GM12878 (cell line): ENCODE results near the gene ATP1B2. TPM values are rescaled to one million over a fixed set of nuclear protein-coding genes. Genes with fewer than 3 reads are reported as not detected.

Experiments
- ATAC-seq: fragments of 200-7000 bp; cut with Tn5 transposase; 3 replicates; pipeline ENCODE4 v1.9.1; 2020; ENCODE audit warnings: mild to moderate bottlenecking, moderate library complexity
- BruUV-seq: library from RNA; stranded (reverse); fragments of 400-500 nt; replicated peaks from 2 replicates; lab custom pipeline; 2021; lab: Mats Ljungman, UMichigan
- CTCF ChIA-PET: fragments of 300-600 bp; sonication (Branson Sonifier 250); formaldehyde crosslinking; extraction: SDS; loops from one replicate; lab custom pipeline; 2021; ENCODE audit warnings: inconsistent platforms; lab: Yijun Ruan, JAX
- POLR2A ChIA-PET: fragments of 350-600 bp; formaldehyde crosslinking; extraction: SDS; loops from one replicate; lab custom pipeline; 2021; ENCODE audit warnings: inconsistent platforms; lab: Charles Lee
- RAD21 ChIA-PET: fragments of 300-600 bp; sonication (Branson Sonifier 250); formaldehyde crosslinking; loops from one replicate; lab custom pipeline; 2023; ENCODE audit warnings: antibody characterized with exemption; ENCODE audit not compliant: unreplicated experiment; lab: Charles Lee
- SMC1A ChIA-PET: fragments of 300-600 bp; sonication (Branson Sonifier 250); formaldehyde crosslinking; loops from one replicate; lab custom pipeline; 2023; ENCODE audit not compliant: unreplicated experiment, uncharacterized antibody; lab: Charles Lee
- DNase-seq: peaks from one replicate; pipeline ENCODE4 v3.0.0-alpha.2; 2011; ENCODE audit warnings: low read depth, low spot score
- FAIRE-seq: peaks from 3 replicates; lab custom pipeline; 2011; peaks lifted over from hg19 to GRCh38; lab: Jason Lieb, UNC
- H2AFZ ChIP-seq: 2 replicates; pipeline ENCODE4 v1.6.0; 2011; ENCODE audit warnings: low read depth, low read length, control low read depth; ENCODE audit not compliant: control insufficient read depth
- H3K27ac ChIP-seq: 2 replicates; pipeline ENCODE4 v1.5.1; 2011; ENCODE audit warnings: control low read depth; ENCODE audit not compliant: control insufficient read depth, insufficient read depth
- H3K27me3 ChIP-seq, 2 experiments: replicated peaks in 1 of 2; 2 replicates each; pipeline versions ENCODE4 v1.6.0 to v1.6.1; 2011; ENCODE audit warnings: low read length in 1 of 2; ENCODE audit not compliant: control insufficient read depth in 2 of 2, insufficient read depth in 2 of 2
- H3K36me3 ChIP-seq, 2 experiments: 2 replicates each; pipeline ENCODE4 v1.5.1; 2011; ENCODE audit warnings: low read length in 1 of 2; ENCODE audit not compliant: control insufficient read depth in 2 of 2, insufficient read depth in 2 of 2
- H3K4me1 ChIP-seq: 2 replicates; pipeline ENCODE4 v1.6.1; 2011; ENCODE audit warnings: mild to moderate bottlenecking, low read length, moderate library complexity, mixed read lengths; ENCODE audit not compliant: control insufficient read depth, insufficient read depth
- H3K4me2 ChIP-seq: 2 replicates; pipeline ENCODE4 v1.6.0; 2011; ENCODE audit warnings: control low read depth; ENCODE audit not compliant: control insufficient read depth, insufficient read depth
- H3K4me3 ChIP-seq: fragments of 200-600 bp; sonication (generic); 2 replicates; pipeline ENCODE4 v1.5.1; 2016
- H3K79me2 ChIP-seq: 2 replicates; pipeline ENCODE4 v1.6.0; 2011; ENCODE audit warnings: low read length; ENCODE audit not compliant: control insufficient read depth, insufficient read depth
- H3K9ac ChIP-seq: 2 replicates; pipeline ENCODE4 v1.8.0; 2011; ENCODE audit warnings: low read length, control low read depth, mixed read lengths; ENCODE audit not compliant: control insufficient read depth, insufficient read depth
- H3K9me3 ChIP-seq: replicated peaks from 3 replicates; pipeline ENCODE4 v1.5.1; 2011; ENCODE audit warnings: mild to moderate bottlenecking, low read length; ENCODE audit not compliant: control insufficient read depth, insufficient read depth
- H4K20me1 ChIP-seq: 2 replicates; pipeline ENCODE4 v1.6.0; 2011; ENCODE audit not compliant: control insufficient read depth, insufficient read depth
- ATF7 ChIP-seq: fragments of 450-650 bp; IDR thresholded peaks from 2 replicates; pipeline ENCODE4 v1.6.1; 2016; ENCODE audit warnings: low read depth, mild to moderate bottlenecking
- BCL3 ChIP-seq: IDR thresholded peaks from 2 replicates; pipeline ENCODE4 v1.6.1; 2011; ENCODE audit warnings: borderline replicate concordance, low read depth, mild to moderate bottlenecking, moderate library complexity, low read length; ENCODE audit not compliant: insufficient read depth, poor library complexity, severe bottlenecking
- IRF4 ChIP-seq: IDR thresholded peaks from 2 replicates; pipeline ENCODE4 v1.6.1; 2011; ENCODE audit warnings: low read depth, low read length
- KLF5 ChIP-seq: fragments of 450-650 bp; IDR thresholded peaks from 2 replicates; pipeline ENCODE4 v1.6.1; 2014; ENCODE audit warnings: mild to moderate bottlenecking; ENCODE audit not compliant: partially characterized antibody
- MEF2B ChIP-seq: fragments of 450-650 bp; IDR thresholded peaks from 2 replicates; pipeline ENCODE4 v1.6.1; 2018; ENCODE audit warnings: mild to moderate bottlenecking, moderate library complexity; ENCODE audit not compliant: partially characterized antibody, poor library complexity, severe bottlenecking
- MTA2 ChIP-seq: fragments of 450-650 bp; IDR thresholded peaks from 2 replicates; pipeline ENCODE4 v1.6.1; 2016; ENCODE audit warnings: low read depth, mild to moderate bottlenecking, moderate library complexity
- NR2F1 ChIP-seq: fragments of 450-650 bp; conservative IDR thresholded peaks from 2 replicates; pipeline ENCODE4 v1.6.1; 2017; ENCODE audit warnings: mild to moderate bottlenecking
- PKNOX1 ChIP-seq: fragments of 450-650 bp; IDR thresholded peaks from 2 replicates; pipeline ENCODE4 v1.6.1; 2016; ENCODE audit warnings: mild to moderate bottlenecking
- RFX5 ChIP-seq: IDR thresholded peaks from 2 replicates; pipeline ENCODE4 v1.6.1; 2011; ENCODE audit warnings: low read depth, low read length, improper control_type of control experiment
- SREBF2 ChIP-seq: IDR thresholded peaks from 2 replicates; pipeline ENCODE4 v1.6.1; 2012; ENCODE audit warnings: mild to moderate bottlenecking, low read length
- SUPT20H ChIP-seq: IDR thresholded peaks from 2 replicates; pipeline ENCODE4 v1.6.1; 2011; ENCODE audit warnings: low read depth, mild to moderate bottlenecking, low read length, moderate library complexity, borderline replicate concordance; ENCODE audit not compliant: control insufficient read depth
- SUZ12 ChIP-seq: fragments of 200-600 bp; sonication (generic); IDR thresholded peaks from one replicate; pipeline ENCODE4 v1.6.1; 2018; ENCODE audit warnings: antibody characterized with exemption, mild to moderate bottlenecking; ENCODE audit not compliant: unreplicated experiment
- TAF1 ChIP-seq: IDR thresholded peaks from 2 replicates; pipeline ENCODE4 v1.6.1; 2011; ENCODE audit warnings: mild to moderate bottlenecking, low read depth, low read length, borderline replicate concordance
- TCF12 ChIP-seq: IDR thresholded peaks from 2 replicates; pipeline ENCODE4 v1.6.1; 2011; ENCODE audit warnings: low read depth, mild to moderate bottlenecking, low read length
- TCF7 ChIP-seq: IDR thresholded peaks from 2 replicates; pipeline ENCODE4 v1.6.1; 2014; ENCODE audit warnings: antibody characterized with exemption, borderline replicate concordance
- USF2 ChIP-seq: IDR thresholded peaks from 2 replicates; pipeline ENCODE4 v1.6.1; 2011; ENCODE audit warnings: low read depth, low read length, improper control_type of control experiment, borderline replicate concordance
- WGBS: methylation state at CpG from one replicate; pipeline ENCODE4 v1.1.6; 2016; ENCODE audit warnings: low lambda C conversion rate; ENCODE audit not compliant: insufficient replicate concordance, insufficient coverage; ENCODE audit errors: missing lambda C conversion rate; 5-methylcytosine and 5-hydroxymethylcytosine counted together
- in situ Hi-C: fragments of 300-500 bp; cut with MboI; formaldehyde crosslinking; loops from 9 replicates; pipeline ENCODE4 v1.14.3; 2018; ENCODE audit warnings: mixed read lengths
- intact Hi-C: fragments of 100-400 bp; cut with micrococcal nuclease; formaldehyde crosslinking; loops from one replicate; pipeline ENCODE4 v1.14.2; 2022; ENCODE audit not compliant: unreplicated experiment
- polyA plus RNA-seq, 11 experiments: library from polyadenylated mRNA; depleted of rRNA in 4 of 11; unstranded in 6 of 11; stranded (reverse) in 5 of 11; fragments of >200 nt; fragmentation: Nextera tagmentation in 4 of 11; fragmentation: Illumina TruSeq in 1 of 11; extraction: Ambion mirVana in 4 of 11; extraction: Trizol in 1 of 11; gene quantifications; 1 replicate in 1 of 11; 2 replicates in 10 of 11; pipeline versions ENCODE4 v1.2.1 to v1.2.3, GENCODE V29; 2011 to 2016; ENCODE audit warnings: inconsistent platforms in 2 of 11, missing spikeins in 2 of 11, low read depth in 1 of 11
- total RNA-seq, 4 experiments: library from RNA; depleted of rRNA in 3 of 4; stranded (reverse); fragments of >200 nt in 3 of 4; fragmentation: Illumina TruSeq in 1 of 4; extraction: Trizol in 1 of 4; gene quantifications; 2 replicates each; pipeline versions ENCODE4 v1.2.1 to v1.2.3, GENCODE V29; 2013 to 2021

The ATP1B2 gene
- total and polyA plus RNA-seq, 10 of the 15 experiments (the other 5 are each of a cell fraction or from before 2014, with no cell fraction given), result 0.03 to 0.29 (median 0.15) TPM; not detected in 3

- Histone ChIP-seq H3K4me1 (no peaks in the 10 kb centered on the region), H4K20me1 (no peaks in the 10 kb centered on the region), H3K27ac (no peak overlapping the region), H3K9ac (no peak overlapping the region), H3K4me2 (no peak overlapping the region), H3K79me2 (no peaks in the 10 kb centered on the region), H3K9me3 (no peaks in the 10 kb centered on the region), H2AFZ (no peak overlapping the region), H3K27me3 (peaks cover 3 to 5% of the 10 kb centered on the region in 2 experiments; a peak in 3 of 4 replicates), H3K4me3 (no peak overlapping the region), H3K36me3 (peaks cover 0 to 4% of the 10 kb centered on the region in 2 experiments; a peak in 2 of 4 replicates)
- intact Hi-C loops (no loop called here), in situ Hi-C loops (no loop called here)
- FAIRE-seq, result no peak
- WGBS, result 93% methylated on average over 13 of the region's 13 CpGs
- ChIA-PET CTCF (interaction anchor here (0.6 kb wide), 1 partner anchor 87 kb away, joined by 3 read pairs; no protein-coding TSS in a partner anchor), SMC1A (no interaction called here), RAD21 (interaction anchor here (0.8 kb wide), 1 partner anchor 16 kb away, joined by 4 read pairs; the partner anchor contains the start of gene TP53), POLR2A (interaction anchor here (0.7 kb wide), 1 partner anchor 200 kb away, joined by 3 read pairs; no protein-coding TSS in a partner anchor)
- ATAC-seq, result no peak
- TF ChIP-seq ATF7 (no peak), SUZ12 (no peak), IRF4 (no peak), KLF5 (no peak), SUPT20H (no peak), SREBF2 (no peak), RFX5 (no peak), TAF1 (no peak), MEF2B (no peak), PKNOX1 (no peak), MTA2 (no peak), BCL3 (no peak), TCF12 (no peak), USF2 (no peak), NR2F1 (no peak), TCF7 (no peak)
- BruUV-seq, result no TSS peak
- no peak for DNase-seq
These were observed 52.0 kb downstream of the ATP1B2 start for GRCh38 chr17:7702776-7703175.
